Panc1 (cell line): ENCODE results near the gene OPN4. TPM values are rescaled to one million over a fixed set of nuclear protein-coding genes. Genes with fewer than 3 reads are reported as not detected.

Experiments
- ATAC-seq: fragments of 200-7000 bp; cut with Tn5 transposase; 2 replicates; pipeline ENCODE4 v1.9.1; 2020; ENCODE audit warnings: mild to moderate bottlenecking, moderate library complexity
- BruUV-seq: library from RNA; stranded (reverse); fragments of 400-500 nt; replicated peaks from 2 replicates; lab custom pipeline; 2021; lab: Mats Ljungman, UMichigan
- CTCF ChIA-PET: fragments of 300-600 bp; sonication (Branson Sonifier 250); formaldehyde crosslinking; loops from one replicate; lab custom pipeline; 2022; ENCODE audit warnings: antibody characterized with exemption; lab: Charles Lee
- POLR2A ChIA-PET: fragments of 300-600 bp; sonication (Branson Sonifier 250); formaldehyde crosslinking; loops from one replicate; lab custom pipeline; 2022; ENCODE audit warnings: antibody characterized with exemption; lab: Charles Lee
- DNase-seq: peaks from one replicate; pipeline ENCODE4 v3.0.0-alpha.2; 2010; ENCODE audit warnings: low read depth, low spot score
- H3K27ac ChIP-seq: 2 replicates; pipeline ENCODE4 v1.5.1; 2011; ENCODE audit warnings: mild to moderate bottlenecking, low read length, inconsistent platforms
- H3K27me3 ChIP-seq: fragments of 200-500 bp; sonication (Bioruptor generic); 2 replicates; pipeline ENCODE4 v1.6.0; 2014; ENCODE audit warnings: low read length, inconsistent platforms; ENCODE audit not compliant: control insufficient read depth, insufficient read depth
- H3K36me3 ChIP-seq: fragments of 200-500 bp; sonication (Bioruptor generic); 2 replicates; pipeline ENCODE4 v1.5.1; 2014; ENCODE audit warnings: inconsistent platforms, mild to moderate bottlenecking, low read length, moderate library complexity; ENCODE audit not compliant: control insufficient read depth, insufficient read depth
- H3K4me1 ChIP-seq: 2 replicates; pipeline ENCODE4 v1.5.1; 2011; ENCODE audit warnings: inconsistent platforms, mild to moderate bottlenecking, low read length, moderate library complexity; ENCODE audit not compliant: control insufficient read depth, insufficient read depth
- H3K4me3 ChIP-seq, 2 experiments: 2 replicates each; pipeline ENCODE4 v1.5.1; 2011 to 2012; ENCODE audit warnings: low read depth in 2 of 2, low read length in 2 of 2, mild to moderate bottlenecking in 2 of 2, inconsistent platforms in 1 of 2, moderate library complexity in 1 of 2
- H3K9me3 ChIP-seq: fragments of 200-500 bp; sonication (Bioruptor generic); 2 replicates; pipeline ENCODE4 v1.5.1; 2014; ENCODE audit warnings: low read depth, mild to moderate bottlenecking, inconsistent platforms, low read length, moderate library complexity; ENCODE audit not compliant: control insufficient read depth, insufficient read depth
- POLR2AphosphoS5 ChIP-seq: IDR thresholded peaks from 2 replicates; pipeline ENCODE4 v1.6.1; 2012; ENCODE audit warnings: mild to moderate bottlenecking, low read depth, low read length, moderate library complexity
- SIN3A ChIP-seq: IDR thresholded peaks from 2 replicates; pipeline ENCODE4 v1.6.1; 2012; ENCODE audit warnings: low read depth, mild to moderate bottlenecking, low read length, moderate library complexity, borderline replicate concordance; ENCODE audit not compliant: insufficient read depth
- TCF7L2 ChIP-seq: IDR thresholded peaks from 2 replicates; pipeline ENCODE4 v1.6.1; 2011; ENCODE audit warnings: mild to moderate bottlenecking, low read depth, low read length, inconsistent platforms
- in situ Hi-C: cut with HindIII; loops from 2 replicates; pipeline ENCODE4 v1.10.0; 2016; ENCODE audit warnings: low sequenced_read_pairs, low pct_unique_long_range_greater_than_20kb
- intact Hi-C: fragments of 100-400 bp; cut with micrococcal nuclease; formaldehyde crosslinking; loops from one replicate; pipeline ENCODE4 v1.10.0; 2022; ENCODE audit not compliant: unreplicated experiment
- total RNA-seq: library from RNA; stranded (reverse); gene quantifications from one replicate; pipeline ENCODE4 v1.2.1, GENCODE V29; 2021; ENCODE audit not compliant: unreplicated experiment
- TF ChIP-seq, protein P1 (sequence below), 2 experiments: IDR thresholded peaks; 2 replicates each; pipeline ENCODE4 v1.6.1; 2011 to 2012; ENCODE audit warnings: low read depth in 2 of 2, control low read depth in 1 of 2, low read length in 1 of 2, mild to moderate bottlenecking in 1 of 2, moderate library complexity in 1 of 2; ENCODE audit not compliant: insufficient read depth in 1 of 2
- TF ChIP-seq, protein P2 (sequence below): fragments of 450-650 bp; IDR thresholded peaks from 2 replicates; pipeline ENCODE4 v1.5.1; 2017; ENCODE audit warnings: mild to moderate bottlenecking

OPN4 gene
- total RNA-seq, 1 experiment from 2014 or later, result not detected

DNA sequence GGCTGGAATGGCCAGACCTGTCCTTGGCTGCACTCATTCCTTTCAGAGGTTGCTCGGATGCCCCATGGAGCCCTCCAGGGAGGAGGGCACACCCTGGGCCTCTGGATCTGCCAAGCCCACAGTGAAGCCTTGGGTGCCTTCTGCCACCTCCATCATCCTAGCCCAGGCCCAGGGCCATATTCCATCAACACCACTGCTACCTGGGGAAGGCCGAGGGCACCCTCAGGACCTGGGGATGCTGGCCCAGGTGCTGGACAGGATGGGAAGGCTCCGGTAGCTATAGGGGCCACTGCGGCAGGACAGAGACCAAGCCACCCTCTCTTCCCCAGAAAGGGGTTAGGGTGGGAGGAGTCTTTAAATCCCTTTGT is 810 bp downstream of the OPN4 start:
- ATAC-seq (no peak), DNase-seq (no peak)
- ChIA-PET CTCF (no interaction called here), POLR2A (no interaction called here)
- no peak for TF ChIP-seq SIN3A
- TF ChIP-seq, protein P1, sequence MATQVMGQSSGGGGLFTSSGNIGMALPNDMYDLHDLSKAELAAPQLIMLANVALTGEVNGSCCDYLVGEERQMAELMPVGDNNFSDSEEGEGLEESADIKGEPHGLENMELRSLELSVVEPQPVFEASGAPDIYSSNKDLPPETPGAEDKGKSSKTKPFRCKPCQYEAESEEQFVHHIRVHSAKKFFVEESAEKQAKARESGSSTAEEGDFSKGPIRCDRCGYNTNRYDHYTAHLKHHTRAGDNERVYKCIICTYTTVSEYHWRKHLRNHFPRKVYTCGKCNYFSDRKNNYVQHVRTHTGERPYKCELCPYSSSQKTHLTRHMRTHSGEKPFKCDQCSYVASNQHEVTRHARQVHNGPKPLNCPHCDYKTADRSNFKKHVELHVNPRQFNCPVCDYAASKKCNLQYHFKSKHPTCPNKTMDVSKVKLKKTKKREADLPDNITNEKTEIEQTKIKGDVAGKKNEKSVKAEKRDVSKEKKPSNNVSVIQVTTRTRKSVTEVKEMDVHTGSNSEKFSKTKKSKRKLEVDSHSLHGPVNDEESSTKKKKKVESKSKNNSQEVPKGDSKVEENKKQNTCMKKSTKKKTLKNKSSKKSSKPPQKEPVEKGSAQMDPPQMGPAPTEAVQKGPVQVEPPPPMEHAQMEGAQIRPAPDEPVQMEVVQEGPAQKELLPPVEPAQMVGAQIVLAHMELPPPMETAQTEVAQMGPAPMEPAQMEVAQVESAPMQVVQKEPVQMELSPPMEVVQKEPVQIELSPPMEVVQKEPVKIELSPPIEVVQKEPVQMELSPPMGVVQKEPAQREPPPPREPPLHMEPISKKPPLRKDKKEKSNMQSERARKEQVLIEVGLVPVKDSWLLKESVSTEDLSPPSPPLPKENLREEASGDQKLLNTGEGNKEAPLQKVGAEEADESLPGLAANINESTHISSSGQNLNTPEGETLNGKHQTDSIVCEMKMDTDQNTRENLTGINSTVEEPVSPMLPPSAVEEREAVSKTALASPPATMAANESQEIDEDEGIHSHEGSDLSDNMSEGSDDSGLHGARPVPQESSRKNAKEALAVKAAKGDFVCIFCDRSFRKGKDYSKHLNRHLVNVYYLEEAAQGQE (IDR thresholded peaks at IDR 0.05; ENCODE audit: insufficient read depth in 1 of 2, low read depth in 2 of 2, low read length in 1 of 2), result no peak
- TF ChIP-seq POLR2AphosphoS5, result no peak
- TF ChIP-seq TCF7L2, result no peak
- TF ChIP-seq, protein P2, sequence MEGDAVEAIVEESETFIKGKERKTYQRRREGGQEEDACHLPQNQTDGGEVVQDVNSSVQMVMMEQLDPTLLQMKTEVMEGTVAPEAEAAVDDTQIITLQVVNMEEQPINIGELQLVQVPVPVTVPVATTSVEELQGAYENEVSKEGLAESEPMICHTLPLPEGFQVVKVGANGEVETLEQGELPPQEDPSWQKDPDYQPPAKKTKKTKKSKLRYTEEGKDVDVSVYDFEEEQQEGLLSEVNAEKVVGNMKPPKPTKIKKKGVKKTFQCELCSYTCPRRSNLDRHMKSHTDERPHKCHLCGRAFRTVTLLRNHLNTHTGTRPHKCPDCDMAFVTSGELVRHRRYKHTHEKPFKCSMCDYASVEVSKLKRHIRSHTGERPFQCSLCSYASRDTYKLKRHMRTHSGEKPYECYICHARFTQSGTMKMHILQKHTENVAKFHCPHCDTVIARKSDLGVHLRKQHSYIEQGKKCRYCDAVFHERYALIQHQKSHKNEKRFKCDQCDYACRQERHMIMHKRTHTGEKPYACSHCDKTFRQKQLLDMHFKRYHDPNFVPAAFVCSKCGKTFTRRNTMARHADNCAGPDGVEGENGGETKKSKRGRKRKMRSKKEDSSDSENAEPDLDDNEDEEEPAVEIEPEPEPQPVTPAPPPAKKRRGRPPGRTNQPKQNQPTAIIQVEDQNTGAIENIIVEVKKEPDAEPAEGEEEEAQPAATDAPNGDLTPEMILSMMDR, result no peak
- BruUV-seq, result no TSS peak
- Histone ChIP-seq H3K4me1 (no peaks in the 10 kb centered on the region), H3K4me3 (no peak overlapping the region), H3K27ac (no peak overlapping the region), H3K27me3 (no peaks in the 10 kb centered on the region), H3K36me3 (no peaks in the 10 kb centered on the region), H3K9me3 (no peaks in the 10 kb centered on the region)
- in situ Hi-C loops (no loop called here), intact Hi-C loops (no loop called here)

DNA sequence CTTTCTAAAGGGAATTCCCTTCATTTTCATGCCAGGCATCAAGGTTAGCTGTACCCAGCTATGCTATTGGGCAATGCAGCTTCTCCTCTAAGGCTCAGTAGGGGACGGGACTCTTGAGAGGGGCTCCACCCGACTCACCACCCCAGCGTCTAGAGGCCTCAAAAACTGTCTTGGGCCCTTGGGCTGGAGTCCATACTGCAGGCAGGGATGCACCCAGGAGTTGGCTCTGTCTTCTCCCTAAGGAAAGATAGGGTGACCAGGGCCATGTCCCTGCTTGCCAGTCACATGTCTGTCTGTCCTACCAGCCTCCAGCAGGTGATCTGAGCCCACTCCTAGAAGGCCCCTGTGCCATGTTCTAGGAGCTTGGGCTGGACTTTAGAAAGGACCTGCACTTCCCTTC is 1.2 kb downstream of the OPN4 start:
- Histone ChIP-seq H3K36me3 (no peaks in the 10 kb centered on the region), H3K4me1 (no peaks in the 10 kb centered on the region), H3K27ac (no peak overlapping the region), H3K27me3 (no peaks in the 10 kb centered on the region), H3K4me3 (no peak overlapping the region), H3K9me3 (no peaks in the 10 kb centered on the region)
- TF ChIP-seq SIN3A, result no peak
- TF ChIP-seq, protein P1 (IDR thresholded peaks at IDR 0.05; ENCODE audit: insufficient read depth in 1 of 2, low read depth in 2 of 2, low read length in 1 of 2), result no peak
- no peak for TF ChIP-seq TCF7L2
- TF ChIP-seq POLR2AphosphoS5, result no peak
- TF ChIP-seq, protein P2, result no peak
- in situ Hi-C loops (no loop called here), intact Hi-C loops (no loop called here)
- ATAC-seq (no peak), DNase-seq (no peak)
- BruUV-seq, result no TSS peak
- POLR2A ChIA-PET, result no interaction called here
- CTCF ChIA-PET, result no interaction called here
